ENCODE measurements around the gene RPTOR. TPM values are rescaled to one million over a fixed set of nuclear protein-coding genes. Genes with fewer than 3 reads are reported as not detected.

RPTOR gene
- total RNA-seq, 2 experiments from 2014 or later, result 48.1 to 87.8 TPM

DNA sequence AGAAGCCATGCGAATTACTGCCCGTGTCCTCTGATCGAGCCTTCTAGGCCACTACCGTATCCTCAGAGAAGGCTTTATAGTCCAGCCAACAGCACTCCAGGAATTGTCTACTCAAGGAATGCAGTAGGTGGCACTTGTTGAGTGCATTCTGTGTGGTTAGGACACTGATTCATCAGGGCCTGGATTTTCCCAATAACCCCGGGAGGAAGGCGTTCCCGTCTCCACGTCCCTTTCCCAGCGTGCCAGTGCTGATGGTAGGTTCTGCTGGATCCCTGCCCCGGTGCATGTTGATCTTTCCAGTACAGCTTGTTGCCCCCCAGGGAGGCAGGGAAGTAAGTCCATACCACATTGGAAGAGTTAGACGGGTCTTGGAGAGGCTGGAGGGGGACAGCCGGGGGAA lies 122.2 kb downstream of the RPTOR start:
- no TSS peak for BruUV-seq (replicated peaks)
- intact Hi-C loops (cut with micrococcal nuclease; ENCODE audit: unreplicated experiment), result loop anchor here (5.0 kb wide), 1 partner anchor 70 kb away; no protein-coding TSS in a partner anchor
- no peak overlapping the region; the same call in 1 of the 2 replicates for H3K4me2 ChIP-seq (ENCODE audit: low read length)
- ChIA-PET POLR2A (no interaction called here), CTCF (ENCODE audit: unreplicated experiment) (no interaction called here)
- no peak overlapping the region for H2AFZ ChIP-seq (ENCODE audit: low read length)
- H3K9me2 ChIP-seq (ENCODE audit: insufficient read depth, low read length), result no peaks in the 10 kb centered on the region
- no peak for DNase-seq (ENCODE audit: low spot score)
- peaks cover 48% of the 10 kb centered on the region for H3K4me1 ChIP-seq (ENCODE audit: insufficient read depth, low read length, poor library complexity, severe bottlenecking)
- H4K20me1 ChIP-seq (ENCODE audit: insufficient read depth, low read length), result no peaks in the 10 kb centered on the region
- peaks cover 31% of the 10 kb centered on the region; the same call in 1 of the 2 replicates for H3K79me2 ChIP-seq (ENCODE audit: insufficient read depth, low read depth, low read length)
- no peak overlapping the region for H3K27ac ChIP-seq (ENCODE audit: low read depth, low read length, poor library complexity, severe bottlenecking)
- no peak overlapping the region for H3K4me3 ChIP-seq (ENCODE audit: low read depth, low read length, poor library complexity, severe bottlenecking)
- TF ChIP-seq CTCF (conservative IDR thresholded peaks at IDR 0.05; ENCODE audit: low read length) (no peak), EZH2phosphoT487 (IDR thresholded peaks at IDR 0.05; ENCODE audit: borderline replicate concordance, low read depth, low read length) (no peak)
- H3K9me3 ChIP-seq (ENCODE audit: low read length), result 0 out of 2 replicates have a peak, but pooled peaks cover 6% of the 10 kb centered on the region
- peaks cover 17% of the 10 kb centered on the region for H3K36me3 ChIP-seq (ENCODE audit: insufficient read depth, low read length)

GRCh38 chr17:80667462-80668277 lies 123.0 kb downstream of the RPTOR start:
- H3K27ac ChIP-seq (ENCODE audit: low read depth, low read length, poor library complexity, severe bottlenecking), result no peak overlapping the region
- POLR2A ChIA-PET, result no interaction called here
- CTCF ChIA-PET (ENCODE audit: unreplicated experiment), result no interaction called here
- peaks cover 49% of the 10 kb centered on the region for H3K4me1 ChIP-seq (ENCODE audit: insufficient read depth, low read length, poor library complexity, severe bottlenecking)
- no peak overlapping the region for H3K4me3 ChIP-seq (ENCODE audit: low read depth, low read length, poor library complexity, severe bottlenecking)
- no peak overlapping the region; the same call in 1 of the 2 replicates for H3K4me2 ChIP-seq (ENCODE audit: low read length)
- TF ChIP-seq CTCF (conservative IDR thresholded peaks at IDR 0.05; ENCODE audit: low read length) (no peak), EZH2phosphoT487 (IDR thresholded peaks at IDR 0.05; ENCODE audit: borderline replicate concordance, low read depth, low read length) (no peak)
- no TSS peak for BruUV-seq (replicated peaks)
- peaks cover 23% of the 10 kb centered on the region; the same call in 1 of the 2 replicates for H3K79me2 ChIP-seq (ENCODE audit: insufficient read depth, low read depth, low read length)
- peaks cover 18% of the 10 kb centered on the region for H3K36me3 ChIP-seq (ENCODE audit: insufficient read depth, low read length)
- no peak for DNase-seq (ENCODE audit: low spot score)
- no peaks in the 10 kb centered on the region for H3K9me2 ChIP-seq (ENCODE audit: insufficient read depth, low read length)
- H2AFZ ChIP-seq (ENCODE audit: low read length), result no peak overlapping the region
- intact Hi-C loops (cut with micrococcal nuclease; ENCODE audit: unreplicated experiment), result loop anchor here (5.0 kb wide), 1 partner anchor 70 kb away; no protein-coding TSS in a partner anchor
- H3K9me3 ChIP-seq (ENCODE audit: low read length), result no peaks in the 10 kb centered on the region
- no peaks in the 10 kb centered on the region for H4K20me1 ChIP-seq (ENCODE audit: insufficient read depth, low read length)

Data from OCI-LY7 (cell line).